GM19043 (cell line): ENCODE results near the gene HEATR3.

Source experiments
- ATAC-seq: cut with Tn5 transposase; IDR thresholded peaks from one replicate; pipeline ENCODE4 v1.9.1; 2021; ENCODE audit warnings: low read depth; ENCODE audit not compliant: unreplicated experiment

HEATR3 gene

GRCh38 chr16:50050802-50051201 is 15.0 kb upstream of the HEATR3 start:
- no peak for ATAC-seq

GRCh38 chr16:50056226-50056625 is 9.5 kb upstream of the HEATR3 start:
- ATAC-seq: no peak

- no peak for ATAC-seq
Observed at GRCh38 chr16:50058091-50058771, 7.5 kb upstream of the HEATR3 start.

- ATAC-seq: no peak
Observed at GRCh38 chr16:50059111-50059510, 6.7 kb upstream of the HEATR3 start.

- ATAC-seq: no peak
Observed at GRCh38 chr16:50059669-50060068, 6.1 kb upstream of the HEATR3 start.

GRCh38 chr16:50061326-50061725 is 4.4 kb upstream of the HEATR3 start:
- ATAC-seq: no peak

- ATAC-seq: no peak
Observed at GRCh38 chr16:50065241-50065623, 538 bp upstream of the HEATR3 start.

- no peak for ATAC-seq
Observed at GRCh38 chr16:50066482-50067289, 916 bp downstream of the HEATR3 start.

GRCh38 chr16:50067290-50067853 is 1.6 kb downstream of the HEATR3 start:
- ATAC-seq: no peak

GRCh38 chr16:50068550-50068949 is 2.8 kb downstream of the HEATR3 start:
- ATAC-seq: no peak

- no peak for ATAC-seq
Observed at GRCh38 chr16:50069060-50069459, 3.3 kb downstream of the HEATR3 start.

- ATAC-seq: no peak
Observed at GRCh38 chr16:50071075-50071671, 5.4 kb downstream of the HEATR3 start.

- ATAC-seq: no peak
Observed at GRCh38 chr16:50072730-50073129, 7.0 kb downstream of the HEATR3 start.

- no peak for ATAC-seq
Observed at GRCh38 chr16:50079397-50080140, 13.8 kb downstream of the HEATR3 start.

GRCh38 chr16:50081428-50082018 is 15.8 kb downstream of the HEATR3 start:
- no peak for ATAC-seq

GRCh38 chr16:50083996-50084395 is 18.2 kb downstream of the HEATR3 start:
- ATAC-seq: no peak

GRCh38 chr16:50086176-50086575 is 20.4 kb downstream of the HEATR3 start:
- ATAC-seq: no peak

GRCh38 chr16:50088302-50088701 is 22.5 kb downstream of the HEATR3 start:
- ATAC-seq: no peak

- ATAC-seq: no peak
Observed at GRCh38 chr16:50092891-50093290, 27.1 kb downstream of the HEATR3 start.
